GM19193 (cell line): ENCODE measurements around the gene MYH13.

ENCODE experiments used
- POLR2A ChIP-seq: IDR thresholded peaks from 4 replicates; pipeline ENCODE4 v1.6.1; 2011; ENCODE audit not compliant: insufficient read depth, insufficient read length; ENCODE audit errors: extremely low read depth

MYH13 gene

DNA sequence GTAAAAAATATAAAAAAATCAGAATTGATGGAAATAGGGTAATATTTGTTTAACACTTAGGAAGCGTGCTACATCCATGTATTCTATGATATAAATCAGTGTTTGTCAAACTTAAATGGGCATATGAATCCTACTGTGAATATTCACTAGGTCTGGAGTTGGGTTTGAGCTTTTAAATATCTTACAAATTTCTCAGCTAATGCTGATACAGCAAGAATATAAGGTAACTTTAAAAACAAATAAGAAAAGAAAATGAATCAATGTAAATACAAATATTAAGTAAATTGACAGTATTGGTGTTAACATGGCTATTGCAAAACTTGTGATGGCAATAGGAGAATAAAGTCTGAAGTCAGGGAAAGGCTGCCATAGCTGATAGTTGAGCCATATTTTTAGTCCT lies 3.6 kb downstream of the MYH13 start:
- TF ChIP-seq POLR2A, result no peak

DNA sequence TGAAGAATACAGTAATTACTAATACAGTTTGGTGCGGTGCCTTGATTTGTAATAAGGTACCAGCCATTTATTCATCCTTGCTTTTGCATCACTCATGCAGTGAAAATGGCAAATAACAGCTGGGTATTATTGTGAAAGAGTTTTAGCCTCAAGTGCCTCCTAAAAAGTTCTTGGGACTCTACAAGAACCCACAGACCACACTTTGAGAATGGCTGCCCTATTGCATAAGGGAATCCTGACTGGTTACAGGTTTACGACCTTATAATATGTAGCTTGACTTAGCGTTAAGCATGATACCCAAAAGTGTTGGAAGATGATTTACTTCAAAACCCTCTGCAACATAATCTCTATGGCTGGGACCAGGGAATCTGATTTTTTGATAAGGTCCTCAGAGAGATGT lies 4.2 kb downstream of the MYH13 start:
- no peak for TF ChIP-seq POLR2A

DNA sequence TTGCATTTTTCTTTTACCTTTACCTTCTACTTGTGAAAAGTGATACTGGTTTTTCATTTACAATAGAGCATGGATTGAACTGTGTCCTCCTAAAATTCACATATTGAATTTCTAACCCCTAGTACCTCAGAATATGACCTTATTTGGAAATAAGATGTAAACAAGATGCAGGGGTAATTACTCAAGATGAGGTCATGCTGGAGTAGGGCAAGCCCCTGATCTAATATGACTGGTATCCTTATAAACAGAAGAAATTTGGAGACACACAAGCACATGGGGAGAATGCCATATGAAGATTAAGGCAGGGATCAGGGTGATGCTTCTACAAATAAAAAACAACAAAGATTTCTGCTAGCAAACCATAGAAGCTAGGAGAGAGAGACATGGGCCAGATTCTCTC lies 12.2 kb downstream of the MYH13 start:
- TF ChIP-seq POLR2A, result no peak

DNA sequence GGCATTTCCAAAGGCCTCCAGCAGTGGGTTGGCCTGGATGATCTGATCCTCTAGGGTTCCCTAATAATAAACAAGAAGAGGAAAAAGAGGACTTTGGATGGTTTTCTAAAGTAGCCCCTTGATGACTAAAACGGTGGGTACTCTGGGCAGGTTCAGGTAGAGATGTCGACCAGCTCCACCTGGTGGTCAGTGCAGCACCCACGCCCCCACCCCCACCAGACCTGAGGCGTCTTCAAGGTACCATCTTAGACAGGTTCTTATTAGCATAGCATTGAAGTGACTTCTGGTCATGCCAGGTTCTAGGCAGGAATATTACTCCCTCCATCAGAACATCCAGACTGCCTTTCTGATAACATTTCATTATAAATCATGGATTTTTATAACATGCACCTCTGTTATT lies 15.0 kb downstream of the MYH13 start:
- no peak for TF ChIP-seq POLR2A

DNA sequence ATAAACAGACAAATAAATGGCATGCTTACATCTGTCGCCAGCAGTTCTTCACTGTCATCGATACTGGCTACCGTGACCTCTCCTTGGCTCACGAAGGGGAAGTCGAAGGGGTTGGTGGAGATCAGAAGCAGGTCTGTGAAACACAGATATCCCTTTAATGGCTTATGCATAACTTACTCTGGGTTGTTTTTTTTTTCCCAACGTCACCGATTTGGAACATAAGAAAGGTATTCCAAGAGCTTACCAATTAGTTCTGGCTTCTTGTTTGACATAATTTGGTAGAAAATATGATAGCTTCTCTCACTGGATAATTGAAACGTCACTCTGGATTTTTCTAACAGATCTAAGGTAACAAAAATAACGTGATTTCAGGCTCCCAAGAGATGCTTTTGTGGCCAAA lies 18.2 kb downstream of the MYH13 start:
- TF ChIP-seq POLR2A, result no peak

DNA sequence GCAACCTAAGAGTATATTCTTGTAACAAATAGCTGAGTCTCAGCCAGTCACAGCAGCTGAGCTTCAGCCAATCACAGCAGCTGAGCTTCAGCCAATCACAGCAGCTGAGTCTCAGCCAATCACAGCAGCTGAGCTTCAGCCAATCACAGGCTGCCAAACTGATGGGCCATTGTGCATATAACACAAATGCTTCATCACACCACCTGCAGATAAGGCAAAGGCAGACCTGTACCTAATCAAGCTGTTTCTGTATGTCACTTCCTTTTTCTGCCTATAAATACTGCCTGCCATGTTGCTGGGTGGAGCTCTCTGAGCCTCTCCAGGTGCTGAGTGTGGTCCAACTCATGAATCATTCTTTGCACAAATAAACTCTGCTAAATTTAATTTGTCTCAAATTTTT lies 19.9 kb downstream of the MYH13 start:
- no peak for TF ChIP-seq POLR2A

DNA sequence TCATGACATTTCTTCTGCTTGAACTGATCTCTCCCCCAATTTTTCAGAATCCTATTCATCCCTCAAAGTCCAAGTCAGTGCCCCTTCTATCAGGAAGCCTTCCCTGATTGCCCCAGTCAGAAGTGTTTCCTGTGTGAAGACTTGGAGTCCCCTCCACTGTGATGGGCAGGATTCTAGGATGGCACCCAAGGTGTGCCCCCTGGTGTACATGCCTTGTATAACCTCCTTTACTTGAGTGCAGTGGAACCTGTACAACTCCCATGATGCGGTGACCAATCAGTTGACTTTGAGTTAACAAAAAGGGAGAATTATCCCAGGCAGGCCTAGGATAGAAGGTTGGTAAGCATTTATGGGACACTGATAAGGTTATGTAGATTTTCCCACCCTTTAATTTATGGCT lies 23.4 kb downstream of the MYH13 start:
- TF ChIP-seq POLR2A, result no peak

DNA sequence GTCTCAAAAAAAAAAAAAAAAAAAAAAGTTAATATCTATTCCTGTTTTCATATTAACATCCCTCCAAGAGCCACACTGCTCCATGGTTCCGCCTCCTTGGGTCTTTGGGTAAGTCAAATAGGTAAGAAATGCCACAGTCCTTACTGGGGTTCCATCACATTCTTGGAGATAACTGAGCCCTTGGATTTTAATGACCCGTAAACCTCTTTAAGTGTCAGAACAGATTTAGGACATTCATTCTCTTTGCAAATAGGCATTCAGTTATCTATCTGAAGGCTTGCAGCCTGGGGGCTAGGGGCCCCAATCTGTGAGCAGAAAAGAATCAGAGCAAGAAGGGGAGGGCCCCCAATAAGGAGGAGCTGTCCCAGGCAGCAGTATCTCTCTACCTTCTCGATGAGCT lies 28.0 kb downstream of the MYH13 start:
- no peak for TF ChIP-seq POLR2A

DNA sequence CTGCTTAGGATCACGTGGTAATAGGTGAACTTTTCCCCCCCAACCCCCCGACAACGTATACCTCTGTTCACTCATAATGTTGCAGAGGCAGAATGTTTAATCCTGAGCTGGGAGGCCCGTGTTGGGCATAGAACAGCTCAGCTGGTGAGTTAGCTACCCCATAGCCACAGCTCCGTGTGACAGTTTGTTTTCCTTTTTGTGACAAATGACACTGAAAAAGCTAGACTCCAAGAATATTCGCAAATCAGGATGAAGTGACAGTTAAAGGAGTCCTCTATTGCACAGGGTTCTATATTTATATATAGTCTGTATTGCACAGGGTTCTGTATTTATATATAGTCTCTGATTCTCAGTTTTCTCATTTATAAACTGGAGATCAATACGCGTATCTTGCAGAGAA lies 33.8 kb downstream of the MYH13 start:
- no peak for TF ChIP-seq POLR2A

DNA sequence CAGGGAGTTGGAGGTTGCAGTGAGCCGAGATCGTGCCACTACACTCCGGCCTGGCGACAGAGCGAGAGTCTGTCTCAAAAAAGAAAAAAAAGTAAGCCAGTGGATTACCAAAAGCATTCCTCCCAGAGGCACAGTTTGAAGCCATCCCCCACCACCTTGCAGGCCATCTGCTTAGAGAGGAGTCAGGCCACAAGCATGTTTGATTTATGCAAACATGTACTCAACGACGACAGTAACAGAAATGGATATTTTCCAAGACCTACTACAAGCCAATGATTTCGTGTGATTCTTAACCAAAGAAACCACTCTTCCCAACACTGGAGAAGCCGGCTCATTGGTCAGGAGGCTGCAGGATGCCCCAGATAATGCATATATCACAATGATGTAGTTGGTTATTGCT lies 34.8 kb downstream of the MYH13 start:
- no peak for TF ChIP-seq POLR2A

DNA sequence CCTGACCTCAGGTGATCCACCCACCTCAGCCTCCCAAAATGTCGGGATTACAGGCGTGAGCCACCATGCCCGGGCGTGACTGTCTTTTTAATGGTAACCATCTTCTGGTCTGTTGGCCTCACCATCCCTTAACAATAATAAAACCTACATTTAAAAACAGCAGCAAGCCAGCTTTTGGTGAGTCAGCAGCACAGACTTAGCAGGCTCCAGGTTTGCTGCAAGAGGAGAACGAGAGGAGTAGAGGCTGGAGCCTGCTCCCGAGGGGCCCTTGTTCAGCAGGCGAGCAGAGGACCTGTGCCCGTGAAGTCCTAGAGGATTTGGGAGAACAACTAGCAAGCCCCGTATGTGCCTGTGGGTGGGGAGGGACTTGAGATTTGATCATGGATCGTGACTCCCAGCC lies 35.7 kb downstream of the MYH13 start:
- TF ChIP-seq POLR2A, result no peak

DNA sequence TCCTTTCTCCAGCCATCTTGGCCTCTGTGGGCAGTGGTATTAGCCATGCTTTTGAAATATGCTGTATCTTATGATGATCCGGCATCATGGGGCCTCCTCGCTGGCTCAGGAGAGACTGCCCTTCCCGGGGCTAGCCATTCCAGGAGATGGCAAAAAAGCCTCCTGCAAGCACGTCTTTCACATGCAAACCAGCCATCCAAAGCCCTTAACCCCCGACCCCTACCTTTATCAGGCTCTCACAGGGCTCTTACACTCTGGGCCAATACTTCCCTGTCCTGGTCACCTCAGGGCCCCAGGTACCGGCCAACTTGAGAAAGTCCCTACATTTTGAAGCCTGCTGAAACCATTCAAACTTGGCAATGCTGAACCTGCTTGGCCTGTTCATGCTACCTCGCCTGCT lies 36.4 kb downstream of the MYH13 start:
- TF ChIP-seq POLR2A, result no peak

DNA sequence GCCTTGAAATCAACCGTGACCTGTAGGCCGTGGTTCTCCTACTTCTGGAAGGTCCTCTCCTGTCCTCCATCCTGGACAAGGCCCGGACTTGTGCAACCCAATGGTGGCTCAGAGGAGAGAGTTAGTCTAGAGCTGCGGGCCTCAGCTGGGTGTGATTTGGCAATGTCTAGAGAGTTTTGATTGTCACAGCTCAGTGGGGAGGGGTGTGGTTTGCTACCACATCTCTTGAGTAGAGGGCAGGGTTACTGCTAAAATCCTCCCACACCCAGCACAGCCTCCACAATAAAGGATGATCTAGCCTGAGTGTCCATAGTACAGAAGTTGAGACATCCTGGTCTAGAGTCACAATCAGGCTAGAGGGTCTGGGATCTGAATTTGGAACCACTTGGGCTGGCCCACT lies 40.3 kb downstream of the MYH13 start:
- no peak for TF ChIP-seq POLR2A

DNA sequence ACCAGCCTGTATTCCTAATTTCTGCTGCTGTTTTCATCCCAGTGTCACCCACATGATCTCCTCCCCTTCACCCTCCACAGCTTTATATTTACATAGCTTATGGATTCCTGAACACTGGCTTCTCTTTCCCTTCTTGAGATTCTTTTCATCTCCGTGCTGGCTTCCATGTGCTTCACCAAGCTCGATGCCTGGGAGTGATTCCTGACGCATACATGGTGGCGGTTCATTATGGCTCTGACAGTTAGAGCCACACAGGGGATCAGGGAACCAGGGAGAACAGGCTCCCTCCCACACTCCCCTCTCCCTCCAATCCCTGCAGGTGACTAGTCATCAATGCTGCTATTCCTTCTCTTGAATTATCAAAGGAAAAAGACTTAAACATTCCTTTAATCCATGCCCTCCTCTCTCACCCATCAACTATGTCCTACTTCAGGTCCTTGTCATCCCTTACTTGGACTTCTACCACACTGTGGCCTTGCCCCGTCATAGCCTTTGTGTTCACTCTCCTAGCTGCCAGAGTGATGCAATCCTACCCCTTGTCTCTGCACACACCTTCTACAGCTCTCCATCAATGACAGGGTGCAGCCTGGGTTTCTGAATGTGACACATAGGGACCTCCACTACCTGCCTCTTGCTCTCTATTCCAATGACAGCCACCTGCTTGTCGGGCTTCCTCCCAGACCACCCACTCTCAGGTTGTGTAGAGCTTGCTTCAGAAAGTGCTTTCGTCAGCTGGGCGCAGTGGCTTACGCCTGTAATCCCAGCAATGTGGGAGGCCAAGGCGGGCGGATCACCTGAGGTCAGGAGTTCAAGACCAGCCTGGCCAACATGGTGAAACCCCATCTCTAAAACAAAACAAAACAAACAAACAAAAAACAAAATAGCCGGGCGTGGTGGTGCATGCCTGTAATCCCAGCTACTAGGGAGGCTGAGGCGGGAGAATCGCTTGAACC lies 43.6 kb downstream of the MYH13 start:
- TF ChIP-seq POLR2A, result no peak

DNA sequence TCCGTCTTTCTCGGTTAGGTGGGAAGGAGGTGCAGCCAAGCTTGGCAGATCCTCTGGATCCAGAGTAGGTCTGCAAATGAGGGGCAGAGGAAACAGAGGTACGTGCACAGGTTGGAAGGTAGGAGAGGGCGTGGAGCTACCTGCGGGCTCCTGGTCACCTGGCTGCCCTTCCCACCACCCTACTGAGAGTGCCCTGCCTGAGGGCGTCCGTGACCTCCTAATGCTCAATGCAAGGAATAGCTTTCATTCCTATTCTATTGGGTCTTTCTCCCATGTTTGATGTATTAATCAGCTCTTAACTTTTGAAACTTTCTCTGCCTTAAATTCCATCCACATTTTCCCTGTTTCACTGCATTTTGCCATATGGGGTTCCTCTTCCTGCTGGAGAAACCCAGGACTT lies 44.6 kb downstream of the MYH13 start:
- no peak for TF ChIP-seq POLR2A

DNA sequence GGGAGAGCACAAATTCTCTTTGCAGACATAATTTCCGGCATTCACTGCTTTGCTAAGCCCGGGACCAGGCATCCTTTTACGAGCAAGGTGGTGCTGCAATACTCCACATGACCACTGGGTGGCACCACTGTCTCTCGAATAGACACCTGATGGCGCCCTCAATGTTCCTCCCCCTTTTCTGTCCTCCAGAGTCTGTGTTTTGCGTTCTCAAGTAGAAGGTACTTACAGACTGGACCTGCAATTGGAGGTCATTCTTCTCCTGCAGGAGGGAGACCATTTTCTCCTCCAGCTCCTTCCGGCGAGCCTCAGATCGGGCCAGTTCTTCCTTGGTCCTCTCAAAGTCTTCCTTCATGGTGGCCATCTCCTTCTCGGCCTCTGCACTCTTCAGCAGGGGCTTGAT lies 45.2 kb downstream of the MYH13 start:
- TF ChIP-seq POLR2A, result no peak
